Upper lobe of right lung (tissue), 1 donor: ENCODE data around the gene CTRB2. TPM values are rescaled to one million over a fixed set of nuclear protein-coding genes. Genes with fewer than 3 reads are reported as not detected.

Experiments
- ATAC-seq: fragments of 200-7000 bp; cut with Tn5 transposase; one replicate; pipeline ENCODE4 v1.9.1; 2020; ENCODE audit warnings: mild to moderate bottlenecking, moderate library complexity
- DNase-seq: peaks from one replicate; pipeline ENCODE4 v3.0.0-alpha.2; 2020
- H3K27ac ChIP-seq: fragments of 200-600 bp; one replicate; pipeline ENCODE4 v1.8.0; 2022
- H3K27me3 ChIP-seq: fragments of 200-600 bp; one replicate; pipeline ENCODE4 v1.8.0; 2022; ENCODE audit warnings: mild to moderate bottlenecking
- H3K36me3 ChIP-seq: fragments of 200-600 bp; one replicate; pipeline ENCODE4 v1.8.0; 2022
- H3K4me1 ChIP-seq: fragments of 200-600 bp; one replicate; pipeline ENCODE4 v1.8.0; 2022
- H3K4me3 ChIP-seq: fragments of 200-600 bp; one replicate; pipeline ENCODE4 v1.8.0; 2022; ENCODE audit warnings: mild to moderate bottlenecking
- H3K9me3 ChIP-seq: fragments of 200-600 bp; one replicate; pipeline ENCODE4 v1.8.0; 2022
- CTCF ChIP-seq: fragments of 200-600 bp; IDR thresholded peaks from one replicate; pipeline ENCODE4 v1.8.0; 2022; ENCODE audit warnings: antibody characterized with exemption
- intact Hi-C: fragments of 100-400 bp; cut with DNase I; formaldehyde crosslinking; loops from one replicate; pipeline ENCODE4 v1.11.0; 2022
- total RNA-seq: library from RNA; stranded (reverse); fragmentation: NEBNext Ultra II Directional; extraction: Animal tissue kit (Norgen Biotek cat#: 25700); gene quantifications from one replicate; pipeline ENCODE4 v1.2.1, GENCODE V29; 2021
- donor health status: DM: no; HTN: yes; CAD: no; lungs with severe emphysema.

CTRB2 gene
- total RNA-seq, 1 donor from 2014 or later: 0.78 TPM

- Histone ChIP-seq H3K36me3 (no peaks in the 10 kb centered on the region), H3K4me3 (no peak overlapping the region), H3K4me1 (peaks cover 87% of the 10 kb centered on the region), H3K9me3 (no peaks in the 10 kb centered on the region), H3K27ac (peak overlapping the region; percentile 90), H3K27me3 (no peaks in the 10 kb centered on the region)
- intact Hi-C loops: no loop called here
- no peak for ATAC-seq
- DNase-seq: no peak
- TF ChIP-seq CTCF: no peak
Observed at GRCh38 chr16:75248536-75249380, 41.8 kb upstream of the CTRB2 start.

DNA sequence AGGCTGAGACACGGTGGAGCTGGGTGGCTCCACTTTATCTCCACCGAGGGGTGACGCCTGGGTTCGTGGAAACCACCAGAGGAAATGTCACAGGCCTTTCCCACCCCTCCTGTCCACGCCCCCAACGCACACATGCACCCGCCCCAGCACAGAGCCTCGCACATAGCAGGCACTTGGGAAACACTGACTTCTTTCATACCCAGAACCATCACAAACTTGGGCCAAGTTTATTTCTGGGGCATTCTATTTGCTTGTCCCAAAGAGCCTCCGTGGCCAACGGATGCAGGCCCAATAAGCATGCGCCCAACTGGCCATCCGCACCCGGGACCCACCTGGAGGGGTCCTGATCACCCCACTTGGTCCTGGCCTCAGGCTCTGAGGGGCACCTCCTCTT lies 41.2 kb upstream of the CTRB2 start:
- TF ChIP-seq CTCF: no peak
- Histone ChIP-seq H3K4me1 (peaks cover 86% of the 10 kb centered on the region), H3K27ac (peak overlapping the region; percentile 55), H3K36me3 (no peaks in the 10 kb centered on the region), H3K4me3 (no peak overlapping the region), H3K9me3 (no peaks in the 10 kb centered on the region), H3K27me3 (no peaks in the 10 kb centered on the region)
- ATAC-seq (no peak), DNase-seq (no peak)
- intact Hi-C loops: no loop called here

- peaks cover 8% of the 10 kb centered on the region for H3K36me3 ChIP-seq
- H3K4me3 ChIP-seq: no peak overlapping the region
- peak overlapping the region; percentile 55 for H3K27ac ChIP-seq
- peaks cover 77% of the 10 kb centered on the region for H3K4me1 ChIP-seq
- intact Hi-C loops: no loop called here
- no peak for TF ChIP-seq CTCF
- DNase-seq: no peak
- no peaks in the 10 kb centered on the region for H3K9me3 ChIP-seq
- H3K27me3 ChIP-seq: no peaks in the 10 kb centered on the region
- ATAC-seq: no peak
Observed at GRCh38 chr16:75247249-75247648, 40.3 kb upstream of the CTRB2 start.

- Histone ChIP-seq H3K27ac (peak overlapping the region; percentile 88), H3K4me1 (peaks cover 71% of the 10 kb centered on the region), H3K27me3 (no peaks in the 10 kb centered on the region), H3K36me3 (peaks cover 13% of the 10 kb centered on the region), H3K4me3 (no peak overlapping the region), H3K9me3 (no peaks in the 10 kb centered on the region)
- ATAC-seq (no peak), DNase-seq (no peak)
- TF ChIP-seq CTCF: no peak
- intact Hi-C loops: no loop called here
Observed at GRCh38 chr16:75246504-75247205, 39.7 kb upstream of the CTRB2 start.

DNA sequence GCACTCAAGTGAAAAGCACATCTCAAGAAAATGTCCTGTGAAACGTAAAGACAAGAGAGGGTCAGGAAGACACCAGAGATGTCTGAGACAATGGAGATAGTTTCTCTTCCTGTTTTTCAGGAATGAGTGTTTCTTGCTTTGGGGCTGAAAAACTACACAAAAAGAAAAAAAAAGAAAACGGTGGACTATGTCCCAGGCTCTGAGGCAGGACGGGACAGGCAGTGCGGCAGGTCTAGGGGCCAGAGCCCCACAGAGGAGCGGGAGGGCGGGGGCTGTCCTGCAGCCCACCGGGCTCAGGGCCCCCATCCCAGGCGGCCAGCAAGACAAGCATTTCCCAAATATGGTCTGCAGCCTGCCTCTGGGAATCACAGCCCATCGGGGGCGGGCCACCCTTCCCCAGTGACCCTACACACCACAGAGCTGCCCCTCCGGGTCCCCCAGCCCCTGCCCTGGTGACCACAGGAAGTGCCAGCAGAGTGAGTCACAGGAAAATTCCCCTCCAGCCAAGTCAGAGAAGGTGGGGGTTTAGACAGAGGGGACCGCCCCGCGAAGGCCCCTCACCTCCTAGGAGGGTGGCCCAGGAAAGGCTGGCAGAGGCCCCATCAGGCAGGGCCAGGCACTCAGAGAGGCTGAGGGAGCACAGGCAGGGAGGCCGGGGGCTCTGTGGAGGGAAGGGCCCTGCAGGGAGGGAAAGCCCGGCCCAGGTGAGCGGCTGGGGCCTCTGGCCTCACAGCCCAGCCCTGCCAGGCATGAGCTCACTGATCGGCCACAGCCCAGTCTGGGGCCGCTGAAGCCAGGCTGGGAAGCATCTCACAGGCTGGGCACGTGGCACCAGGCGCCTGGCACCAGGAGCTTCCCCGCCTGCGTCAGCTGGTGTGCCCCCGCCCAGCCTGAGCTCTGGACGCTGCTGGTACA lies 38.1 kb upstream of the CTRB2 start:
- no peaks in the 10 kb centered on the region for H3K27me3 ChIP-seq
- no peaks in the 10 kb centered on the region for H3K9me3 ChIP-seq
- peak; percentile 90 for DNase-seq
- H3K4me3 ChIP-seq: no peak overlapping the region
- peaks cover 68% of the 10 kb centered on the region for H3K4me1 ChIP-seq
- TF ChIP-seq CTCF: no peak
- intact Hi-C loops: no loop called here
- H3K27ac ChIP-seq: peak overlapping the region; percentile 88
- peaks cover 28% of the 10 kb centered on the region for H3K36me3 ChIP-seq
- ATAC-seq: peak; percentile 79
